Stomach smooth muscle (tissue), 2 donors: ENCODE measurements around the gene NDUFAF3.

ENCODE experiments used
- H3K27ac ChIP-seq: one replicate; pipeline ENCODE4 v1.7.0; 2013; ENCODE audit warnings: mild to moderate bottlenecking, low read length, inconsistent platforms
- H3K27me3 ChIP-seq, 2 donors: one replicate each; pipeline ENCODE4 v1.7.0; 2013; ENCODE audit warnings: low read length in 2 of 2; ENCODE audit not compliant: insufficient read depth in 2 of 2, control insufficient read depth in 1 of 2
- H3K36me3 ChIP-seq, 2 donors: one replicate each; pipeline ENCODE4 v1.7.0; 2013; ENCODE audit warnings: low read length in 2 of 2; ENCODE audit not compliant: control insufficient read depth in 2 of 2, insufficient read depth in 2 of 2
- H3K4me1 ChIP-seq: one replicate; pipeline ENCODE4 v1.7.0; 2013; ENCODE audit warnings: low read length; ENCODE audit not compliant: control insufficient read depth, insufficient read depth
- H3K4me3 ChIP-seq, 2 donors: one replicate each; pipeline ENCODE4 v1.7.0; 2013; ENCODE audit warnings: low read length in 2 of 2
- H3K9ac ChIP-seq, 2 donors: one replicate each; pipeline ENCODE4 v1.7.0; 2013; ENCODE audit warnings: low read length in 2 of 2, mild to moderate bottlenecking in 1 of 2
- H3K9me3 ChIP-seq, 2 donors: one replicate each; pipeline ENCODE4 v1.7.0; 2013; ENCODE audit warnings: low read length in 2 of 2; ENCODE audit not compliant: control insufficient read depth in 2 of 2
- donor health status: healthy.
- donor health status: Pancreatic carcinoma.

The NDUFAF3 gene

DNA sequence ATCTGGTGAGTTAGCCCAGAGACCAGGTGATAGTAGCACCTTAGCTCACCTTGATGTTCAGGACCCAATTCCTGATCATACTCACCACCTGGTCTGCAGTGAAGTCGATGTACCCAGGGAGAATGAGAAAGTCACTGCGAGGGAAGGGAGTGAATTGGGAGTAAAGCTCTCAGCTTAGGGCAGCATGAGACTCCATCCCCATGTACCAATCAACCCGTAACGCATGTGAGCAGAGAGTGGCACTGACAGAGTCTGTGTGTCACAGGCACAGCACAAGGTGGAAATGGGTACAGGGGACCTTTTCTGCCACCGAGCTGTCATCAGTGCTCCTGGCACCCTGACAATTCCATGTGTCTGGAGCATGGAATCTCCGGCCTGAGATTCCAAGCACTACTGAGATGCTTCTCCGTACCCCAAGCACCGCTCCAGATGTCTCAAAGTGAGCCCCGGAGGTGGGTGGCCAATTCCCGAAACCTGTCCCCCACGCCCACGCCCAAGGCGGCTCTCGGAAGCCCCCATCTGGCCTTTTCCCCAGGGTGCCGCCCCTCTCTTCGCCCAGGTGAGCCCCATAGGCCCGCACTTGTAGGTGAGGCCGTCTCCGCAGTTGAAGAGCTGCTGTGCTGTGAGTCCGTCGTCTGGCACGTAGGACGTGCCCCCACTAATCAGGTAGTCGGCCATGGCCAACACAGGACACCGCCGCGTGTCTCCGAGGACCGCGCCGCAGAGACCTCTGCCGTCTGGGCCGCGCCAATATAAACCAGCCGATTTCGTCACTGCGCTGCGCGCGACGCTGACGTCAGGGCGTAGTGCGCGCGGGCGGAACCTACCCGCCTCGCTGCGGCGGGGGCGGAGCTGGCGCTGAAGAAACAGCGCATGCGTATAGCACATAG is 7.0 kb downstream of the NDUFAF3 start, which contains the start of gene IMPDH2:
Gene IMPDH2 (minus strand): TSS at position 726 of the 890 bp plus-strand sequence. CDS start 48 bp downstream, at position 678.
- Histone ChIP-seq H3K27me3 (no peaks in the 10 kb centered on the region), H3K4me1 (peaks cover 17% of the 10 kb centered on the region), H3K9me3 (no peaks in the 10 kb centered on the region), H3K36me3 (peaks cover 45 to 53% of the 10 kb centered on the region in 2 donors), H3K27ac (peak within 1 kb of the TSS; percentile 96), H3K9ac (peak within 1 kb of the TSS; percentile 87 to 96), H3K4me3 (peak within 1 kb of the TSS; percentile 45 to 84)

DNA sequence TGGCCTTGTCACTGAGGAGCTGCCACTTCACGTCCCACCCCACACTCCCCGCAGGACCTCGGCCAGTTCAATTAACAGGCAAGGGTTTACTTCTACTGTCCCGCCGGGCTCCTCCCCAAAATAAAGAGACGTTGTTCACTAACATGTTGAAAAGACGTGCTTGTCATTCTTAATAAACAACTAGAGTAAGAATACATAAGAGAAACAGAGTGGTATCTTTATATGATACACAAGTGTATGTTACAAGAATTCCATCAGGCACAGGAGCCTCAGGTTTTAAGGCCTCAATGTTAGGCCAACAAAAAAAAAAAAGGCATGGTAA is 7.6 kb downstream of the NDUFAF3 start:
- Histone ChIP-seq H3K9me3 (no peaks in the 10 kb centered on the region), H3K36me3 (peaks cover 42 to 50% of the 10 kb centered on the region in 2 donors), H3K4me1 (peaks cover 17% of the 10 kb centered on the region), H3K4me3 (peak overlapping the region; percentile 45 to 84), H3K9ac (peak overlapping the region; percentile 87 to 96), H3K27ac (peak overlapping the region; percentile 96), H3K27me3 (no peaks in the 10 kb centered on the region)

DNA sequence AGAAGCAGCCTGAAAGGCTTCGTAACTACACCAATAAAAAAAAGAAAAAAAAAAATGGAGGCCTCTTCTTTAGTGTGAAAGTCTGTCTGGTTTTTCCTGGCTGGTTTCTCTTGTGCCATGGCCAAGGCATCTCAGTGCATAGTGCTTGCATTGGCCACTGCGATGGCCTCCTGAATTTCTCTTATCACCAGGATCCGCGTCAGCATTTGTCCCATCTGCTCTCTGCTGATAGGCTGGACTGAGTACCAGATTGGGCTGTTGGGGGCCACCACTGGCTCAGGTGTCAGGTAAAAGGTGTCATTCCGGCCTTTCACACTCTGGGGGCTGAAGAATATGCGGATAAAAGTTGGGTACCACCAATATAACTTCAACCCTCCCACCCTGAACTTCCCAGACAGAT is 8.4 kb downstream of the NDUFAF3 start:
- H3K27me3 ChIP-seq: no peaks in the 10 kb centered on the region
- peaks cover 40 to 46% of the 10 kb centered on the region in 2 donors for H3K36me3 ChIP-seq
- H3K4me1 ChIP-seq: peaks cover 17% of the 10 kb centered on the region
- no peak overlapping the region for H3K27ac ChIP-seq
- no peak overlapping the region for H3K4me3 ChIP-seq
- peak overlapping the region in 1 of 2 donors; percentile 21 for H3K9ac ChIP-seq
- H3K9me3 ChIP-seq: no peaks in the 10 kb centered on the region

DNA sequence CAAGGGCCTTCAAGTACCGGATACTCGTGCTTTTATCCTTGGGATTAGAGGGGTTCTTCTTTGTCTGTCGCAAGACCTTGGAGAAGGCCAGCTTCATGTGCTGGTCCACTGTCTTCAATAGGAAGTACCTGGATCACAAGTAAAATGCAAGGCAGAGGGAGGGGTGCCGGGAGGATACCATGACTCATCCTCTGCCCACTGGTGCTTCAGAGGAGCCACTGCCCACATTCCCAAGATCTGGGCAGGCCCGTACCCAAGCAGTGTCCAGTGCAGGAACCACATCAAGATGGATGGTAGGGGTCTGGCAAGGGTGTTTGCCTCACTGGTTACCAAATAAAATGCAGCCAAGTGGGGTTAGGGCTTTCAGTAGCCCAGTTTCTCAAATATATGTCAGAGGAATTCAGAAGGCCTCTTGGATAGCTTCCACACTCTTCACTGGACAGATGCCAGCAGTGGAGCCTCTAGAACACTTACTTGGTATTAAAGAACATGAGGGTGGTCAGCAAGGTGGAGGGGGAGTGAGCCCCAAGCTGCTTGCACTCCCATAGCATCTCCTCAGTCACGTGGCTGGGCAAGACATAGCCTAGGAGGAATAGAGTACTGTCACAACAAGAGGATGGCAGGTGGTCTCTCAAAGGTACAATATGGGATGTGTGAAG is 10.9 kb downstream of the NDUFAF3 start:
- Histone ChIP-seq H3K27me3 (no peaks in the 10 kb centered on the region), H3K36me3 (peaks cover 29 to 33% of the 10 kb centered on the region in 2 donors), H3K9me3 (no peaks in the 10 kb centered on the region), H3K27ac (no peak overlapping the region), H3K9ac (peak overlapping the region in 1 of 2 donors; percentile 13), H3K4me1 (peaks cover 17% of the 10 kb centered on the region), H3K4me3 (no peak overlapping the region)

DNA sequence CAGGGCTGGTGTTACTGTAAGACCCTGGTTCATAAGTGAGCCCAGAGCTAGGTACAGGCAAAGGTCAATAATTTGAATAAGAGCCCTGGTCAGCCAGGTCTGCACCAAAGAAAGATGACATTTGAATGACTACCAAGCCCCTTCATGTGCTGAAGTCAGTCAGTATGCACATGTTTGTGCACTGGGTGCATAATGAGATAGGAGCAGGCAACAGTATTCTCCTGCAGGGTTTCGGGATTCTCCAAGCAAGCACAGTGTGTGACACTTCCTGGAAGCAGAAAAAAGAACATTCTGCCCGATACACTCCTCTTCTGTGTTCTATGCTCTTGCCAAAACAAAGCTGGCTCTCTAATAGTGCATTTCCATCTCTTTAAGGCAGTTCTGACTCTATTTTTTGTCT is 12.7 kb downstream of the NDUFAF3 start:
- H3K36me3 ChIP-seq: peaks cover 29 to 33% of the 10 kb centered on the region in 2 donors
- H3K27me3 ChIP-seq: no peaks in the 10 kb centered on the region
- no peak overlapping the region for H3K27ac ChIP-seq
- no peak overlapping the region for H3K4me3 ChIP-seq
- peaks cover 6% of the 10 kb centered on the region for H3K4me1 ChIP-seq
- no peaks in the 10 kb centered on the region for H3K9me3 ChIP-seq
- no peak overlapping the region for H3K9ac ChIP-seq

DNA sequence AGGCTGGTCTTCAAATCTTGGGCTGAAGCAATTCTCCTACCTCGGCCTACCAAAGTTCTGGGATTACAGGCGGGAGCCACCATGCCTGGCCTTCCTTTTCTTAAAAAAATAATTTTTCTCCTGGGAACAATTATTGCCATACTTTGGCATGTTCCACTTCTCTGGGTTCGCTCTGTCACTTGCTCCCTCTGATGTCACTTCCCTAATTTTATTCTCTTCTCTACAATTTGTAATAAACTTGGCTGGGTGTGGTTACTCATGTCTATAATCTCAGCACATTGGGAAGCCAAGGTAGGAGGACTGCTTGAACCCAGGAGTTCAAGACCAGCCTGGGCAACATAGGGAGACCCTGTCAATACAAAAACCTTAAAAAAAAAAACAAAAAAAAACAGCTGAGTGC is 13.4 kb downstream of the NDUFAF3 start:
- H3K9ac ChIP-seq: no peak overlapping the region
- no peaks in the 10 kb centered on the region for H3K27me3 ChIP-seq
- H3K27ac ChIP-seq: no peak overlapping the region
- peaks cover 6% of the 10 kb centered on the region for H3K4me1 ChIP-seq
- peaks cover 32 to 33% of the 10 kb centered on the region in 2 donors for H3K36me3 ChIP-seq
- H3K4me3 ChIP-seq: no peak overlapping the region
- H3K9me3 ChIP-seq: no peaks in the 10 kb centered on the region

DNA sequence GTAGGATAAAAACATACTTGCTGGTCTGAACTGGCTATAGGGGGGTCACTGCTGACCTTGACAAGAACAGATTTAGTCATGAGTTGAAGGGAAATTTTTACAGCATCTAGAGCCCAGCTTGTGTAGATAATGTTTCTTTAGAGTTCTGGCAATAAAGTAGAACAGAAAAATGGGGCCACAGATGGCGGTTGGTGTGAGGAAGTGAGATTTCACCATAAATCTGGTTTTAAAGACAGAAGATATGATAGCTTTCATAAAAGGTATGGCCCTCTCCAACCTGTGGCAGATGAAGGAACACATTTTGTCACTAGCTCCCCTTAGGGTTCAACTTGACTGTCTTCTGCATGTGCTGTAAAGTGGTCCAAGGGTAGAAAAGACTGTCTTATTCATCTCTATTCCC is 31.6 kb downstream of the NDUFAF3 start:
- H3K4me1 ChIP-seq: peaks cover 4% of the 10 kb centered on the region
- no peak overlapping the region for H3K27ac ChIP-seq
- H3K9me3 ChIP-seq: no peaks in the 10 kb centered on the region
- H3K9ac ChIP-seq: no peak overlapping the region
- H3K4me3 ChIP-seq: no peak overlapping the region
- no peaks in the 10 kb centered on the region for H3K27me3 ChIP-seq
- H3K36me3 ChIP-seq: peaks cover 37 to 41% of the 10 kb centered on the region in 2 donors

DNA sequence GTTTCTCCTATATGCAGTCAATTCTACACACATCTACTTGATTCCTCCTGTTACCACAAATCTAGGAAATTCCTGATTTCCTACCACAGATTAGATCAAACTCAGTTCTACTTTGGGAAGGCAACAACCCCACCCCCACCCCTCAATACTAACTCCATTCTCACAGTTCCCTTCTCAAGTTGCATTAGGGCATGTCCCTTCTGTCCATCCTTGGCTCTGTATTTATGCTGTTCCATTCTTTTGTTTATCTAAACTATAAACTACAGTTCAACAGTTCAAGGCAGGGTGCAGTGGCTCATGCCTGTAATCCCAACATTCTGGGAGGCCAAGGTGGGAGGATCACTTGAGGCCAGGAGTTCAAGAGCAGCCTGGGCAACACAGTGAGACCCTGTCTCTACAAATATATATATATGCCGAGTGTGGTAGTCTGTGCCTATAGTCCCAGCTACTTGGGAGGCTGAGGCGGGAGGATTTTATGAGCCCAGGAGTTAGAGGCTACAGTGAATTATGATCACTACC is 32.5 kb downstream of the NDUFAF3 start:
- Histone ChIP-seq H3K4me3 (no peak overlapping the region), H3K36me3 (peaks cover 37 to 41% of the 10 kb centered on the region in 2 donors), H3K9me3 (no peaks in the 10 kb centered on the region), H3K27ac (no peak overlapping the region), H3K27me3 (no peaks in the 10 kb centered on the region), H3K4me1 (peaks cover 4% of the 10 kb centered on the region), H3K9ac (no peak overlapping the region)

DNA sequence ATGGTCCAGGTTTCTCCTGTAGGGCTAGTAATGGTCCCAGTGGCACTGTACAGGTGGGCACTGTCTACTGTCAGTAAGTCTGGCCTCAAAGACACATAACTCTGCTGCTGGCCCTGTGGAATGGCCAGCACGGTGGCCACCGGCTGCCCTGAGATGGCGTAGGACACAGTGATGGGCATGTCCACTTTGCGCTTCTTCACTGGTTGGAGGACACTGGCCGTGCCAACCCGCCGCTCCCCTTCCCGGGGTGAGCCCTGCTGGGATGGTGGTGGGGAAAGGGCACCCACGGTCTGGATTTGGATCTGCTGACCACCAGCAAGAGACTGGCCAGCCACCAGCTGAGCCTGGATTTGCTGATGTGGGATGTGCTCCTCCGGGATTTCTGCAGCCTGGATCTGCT is 35.3 kb downstream of the NDUFAF3 start:
- Histone ChIP-seq H3K27ac (no peak overlapping the region), H3K9me3 (no peaks in the 10 kb centered on the region), H3K4me1 (peaks cover 4% of the 10 kb centered on the region), H3K27me3 (no peaks in the 10 kb centered on the region), H3K9ac (no peak overlapping the region), H3K36me3 (peaks cover 35 to 37% of the 10 kb centered on the region in 2 donors), H3K4me3 (no peak overlapping the region)

DNA sequence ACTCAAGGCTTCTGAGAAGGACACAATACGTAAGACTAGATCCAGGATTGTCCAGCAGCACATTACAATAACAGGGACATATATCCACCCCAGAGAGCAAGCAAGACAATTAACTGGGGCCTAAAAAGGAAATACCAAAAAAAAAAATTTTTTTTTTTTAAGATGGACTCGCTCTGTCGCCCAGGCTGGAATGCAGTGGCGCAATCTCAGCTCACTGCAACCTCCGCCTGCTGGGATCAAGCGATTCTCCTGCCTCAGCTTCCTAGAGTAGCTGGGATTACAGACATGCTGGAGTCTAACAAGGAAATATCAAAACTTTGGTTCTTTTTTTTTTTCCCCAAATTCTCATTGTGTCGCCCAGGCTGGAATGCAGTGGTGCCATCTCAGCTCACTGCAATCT is 36.1 kb downstream of the NDUFAF3 start:
- Histone ChIP-seq H3K27ac (no peak overlapping the region), H3K36me3 (peaks cover 31 to 35% of the 10 kb centered on the region in 2 donors), H3K4me1 (peaks cover 4% of the 10 kb centered on the region), H3K4me3 (no peak overlapping the region), H3K27me3 (no peaks in the 10 kb centered on the region), H3K9ac (no peak overlapping the region), H3K9me3 (no peaks in the 10 kb centered on the region)
